Anterior cingulate cortex (tissue), 58 donors: ENCODE data around the gene TSPO.
"Not testable (repeated sequence)": the region's sequence is repeated elsewhere in the genome, so short reads cannot be mapped to it uniquely, and the experiment has no call there.

Experiments
- DNase-seq, 58 donors: peaks; one replicate each; lab custom pipeline; 2025; lab: John Stamatoyannopoulos, UW

TSPO gene

DNA sequence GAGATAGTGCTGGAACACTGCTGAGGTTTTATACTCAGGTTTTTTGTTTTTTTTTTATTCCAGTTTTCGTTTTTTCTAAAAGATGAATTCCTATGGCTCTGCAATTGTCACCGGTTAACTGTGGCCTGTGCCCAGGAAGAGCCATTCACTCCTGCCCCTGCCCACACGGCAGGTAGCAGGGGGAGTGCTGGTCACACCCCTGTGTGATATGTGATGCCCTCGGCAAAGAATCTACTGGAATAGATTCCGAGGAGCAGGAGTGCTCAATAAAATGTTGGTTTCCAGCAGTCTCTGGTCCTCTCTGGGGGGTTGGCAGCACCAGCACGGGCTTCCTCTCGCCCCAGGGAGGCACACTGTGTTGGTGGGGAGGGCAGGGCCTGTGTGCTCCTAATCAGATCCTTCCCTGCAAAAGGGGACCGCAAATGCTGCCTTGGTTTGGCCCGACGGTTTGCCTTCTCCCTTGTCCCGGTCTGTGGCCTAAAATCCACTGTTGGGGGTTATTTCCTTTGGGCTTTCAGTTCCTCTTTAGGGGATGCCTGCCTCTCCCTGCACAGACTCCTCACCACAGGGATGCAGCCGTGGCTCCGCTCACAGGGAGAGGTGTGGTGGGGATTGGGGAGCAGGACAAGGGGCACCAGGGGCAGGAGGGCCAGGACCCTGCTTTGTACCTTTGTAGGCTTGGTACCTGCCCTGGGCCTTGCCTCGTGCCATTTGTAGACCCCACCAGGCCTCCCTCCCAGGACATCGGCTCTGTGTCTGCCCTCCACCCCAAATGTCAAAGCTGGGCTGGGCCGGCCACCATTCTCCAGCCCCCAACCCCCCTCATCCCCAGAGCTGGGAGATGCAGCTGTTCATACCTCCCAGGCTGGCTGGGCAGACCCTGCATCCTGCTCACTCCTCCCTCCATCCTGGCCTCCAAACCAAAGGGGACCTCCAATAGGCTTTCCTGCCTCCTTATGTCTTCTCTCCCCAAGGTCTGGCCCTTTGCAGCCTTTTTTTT lies 21.6 kb upstream of the TSPO start:
- no peak for DNase-seq

DNA sequence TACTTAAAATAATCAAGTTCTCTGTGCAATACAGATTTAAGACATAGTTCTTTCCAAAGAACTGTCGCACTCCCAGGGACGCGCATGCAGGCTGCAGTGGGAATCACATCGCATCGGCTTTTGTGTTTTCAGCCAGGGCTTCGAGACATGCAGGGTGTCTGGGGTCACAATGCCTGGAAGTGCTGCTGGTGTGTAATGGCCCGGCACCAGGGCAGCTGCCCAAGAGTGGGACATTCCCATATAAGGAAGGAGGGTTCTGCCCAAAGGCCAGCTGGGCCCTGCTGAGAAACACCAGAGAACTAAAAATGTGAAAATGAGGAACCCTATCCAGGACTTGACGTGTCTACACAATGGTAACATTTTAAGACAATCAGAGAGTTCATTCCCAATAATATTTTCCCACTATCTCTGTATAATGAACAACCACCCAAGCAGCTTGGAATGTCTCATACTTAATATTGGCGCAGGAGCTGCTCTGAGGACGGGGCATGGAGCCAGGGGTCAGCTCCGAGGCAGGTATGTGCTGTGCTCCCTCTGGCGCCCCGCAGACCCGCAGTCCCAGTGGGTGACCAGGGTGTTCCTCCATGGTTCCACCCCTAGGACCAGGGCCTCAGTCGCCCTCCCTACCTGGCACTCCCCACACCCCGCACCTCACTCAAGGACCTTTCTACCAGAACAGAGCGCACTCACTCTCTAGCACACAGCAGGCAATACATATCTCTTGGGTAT lies 19.4 kb upstream of the TSPO start:
- no peak for DNase-seq

DNA sequence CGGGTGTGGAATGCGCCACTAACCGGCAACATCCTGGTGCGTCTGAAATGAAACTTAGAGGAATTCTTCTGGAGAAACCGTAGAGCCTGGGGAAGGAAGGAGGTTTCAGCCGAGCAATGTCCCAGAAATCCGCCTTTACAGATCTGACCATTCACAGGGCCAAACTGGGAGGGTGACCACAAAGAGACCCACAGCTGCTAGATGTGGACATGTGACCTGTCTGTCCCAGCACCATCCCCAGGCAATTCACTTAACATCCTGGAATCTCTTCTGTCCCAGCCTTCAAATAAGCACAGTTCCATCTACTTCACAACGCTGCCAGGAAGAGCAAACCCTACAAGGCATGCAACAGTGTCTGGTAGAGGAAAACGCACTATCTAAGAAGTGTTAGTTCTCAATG lies 18.0 kb upstream of the TSPO start:
- DNase-seq, result no peak

DNA sequence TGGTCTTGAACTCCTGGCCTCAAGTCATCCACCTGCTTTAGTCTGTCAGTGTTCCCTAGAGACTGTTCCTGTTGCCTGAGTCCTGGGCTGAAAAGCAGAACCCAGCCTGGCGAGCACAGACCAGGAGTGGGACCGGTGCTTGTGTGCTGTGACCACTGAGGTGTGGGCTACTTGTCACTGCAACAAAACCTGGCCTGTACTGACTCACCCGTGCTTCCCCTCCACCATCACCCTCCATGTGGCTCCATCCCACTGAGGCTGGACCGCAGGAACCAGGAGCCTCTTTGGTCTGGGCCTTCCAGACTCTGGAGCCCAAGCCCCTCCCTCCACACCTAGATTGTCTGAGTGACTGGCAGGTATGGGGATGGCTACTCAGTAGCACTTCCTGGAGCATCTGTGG lies 16.8 kb upstream of the TSPO start:
- DNase-seq, result no peak

DNA sequence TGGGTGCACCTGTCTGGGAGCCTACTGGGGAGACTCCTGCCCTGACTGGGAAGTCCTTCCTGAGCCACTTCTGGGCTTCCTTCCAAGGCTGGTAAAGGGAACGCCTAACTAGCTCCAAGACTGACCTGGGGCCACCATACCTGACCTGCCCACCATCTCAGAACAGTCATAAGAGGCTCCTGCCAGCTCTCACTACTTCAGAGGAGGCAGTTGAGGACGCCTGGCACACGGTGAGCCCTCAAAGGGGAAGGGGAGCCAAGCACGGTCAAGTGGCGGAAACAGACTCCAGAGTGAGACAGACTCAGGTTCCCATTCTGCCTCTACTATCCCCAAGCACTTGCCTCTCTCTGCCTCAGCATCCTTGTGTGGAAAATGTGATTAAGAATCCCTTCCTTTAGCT lies 15.8 kb upstream of the TSPO start:
- no peak for DNase-seq

DNA sequence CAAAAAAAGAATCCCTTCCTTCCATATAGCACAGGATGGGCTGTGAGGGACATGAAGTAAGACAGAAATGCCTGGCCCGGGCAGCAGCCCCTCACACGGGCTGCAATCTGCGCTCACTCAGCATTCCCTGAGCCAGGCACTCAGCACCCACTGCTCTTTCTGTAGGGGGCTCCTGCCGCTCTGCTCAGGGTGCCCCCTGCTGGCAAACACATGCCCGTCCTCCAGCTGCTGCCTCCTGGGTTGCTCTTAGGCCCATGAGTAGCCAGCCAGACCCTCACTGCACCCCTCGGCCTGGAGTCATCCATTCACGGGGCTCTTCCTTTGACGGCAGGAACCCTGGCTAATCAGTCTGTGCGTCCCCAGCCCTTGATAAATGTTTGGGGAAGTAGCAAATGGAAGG lies 15.1 kb upstream of the TSPO start:
- DNase-seq, result peak in 4 of 58 donors; percentile 6 to 29 (median 12)

DNA sequence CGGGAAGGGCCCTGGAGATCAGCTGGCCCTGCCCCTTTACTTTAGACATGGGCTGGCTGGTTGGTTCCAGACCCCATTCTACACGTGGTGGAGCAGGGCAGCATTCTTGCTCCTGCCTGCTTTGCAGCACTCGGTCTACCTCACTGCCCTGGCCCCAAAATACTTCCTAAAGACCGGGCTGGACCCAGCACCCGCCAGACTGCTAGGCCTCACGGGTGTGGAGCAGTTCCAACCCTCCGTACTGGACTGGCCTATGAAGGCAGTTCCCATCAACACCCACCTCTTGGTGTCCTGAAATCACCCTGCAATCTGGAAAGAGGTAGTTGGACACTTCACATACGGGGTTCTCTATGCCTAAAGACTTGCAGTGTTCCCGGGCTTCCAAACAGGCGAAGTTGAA lies 14.6 kb upstream of the TSPO start:
- no peak for DNase-seq

DNA sequence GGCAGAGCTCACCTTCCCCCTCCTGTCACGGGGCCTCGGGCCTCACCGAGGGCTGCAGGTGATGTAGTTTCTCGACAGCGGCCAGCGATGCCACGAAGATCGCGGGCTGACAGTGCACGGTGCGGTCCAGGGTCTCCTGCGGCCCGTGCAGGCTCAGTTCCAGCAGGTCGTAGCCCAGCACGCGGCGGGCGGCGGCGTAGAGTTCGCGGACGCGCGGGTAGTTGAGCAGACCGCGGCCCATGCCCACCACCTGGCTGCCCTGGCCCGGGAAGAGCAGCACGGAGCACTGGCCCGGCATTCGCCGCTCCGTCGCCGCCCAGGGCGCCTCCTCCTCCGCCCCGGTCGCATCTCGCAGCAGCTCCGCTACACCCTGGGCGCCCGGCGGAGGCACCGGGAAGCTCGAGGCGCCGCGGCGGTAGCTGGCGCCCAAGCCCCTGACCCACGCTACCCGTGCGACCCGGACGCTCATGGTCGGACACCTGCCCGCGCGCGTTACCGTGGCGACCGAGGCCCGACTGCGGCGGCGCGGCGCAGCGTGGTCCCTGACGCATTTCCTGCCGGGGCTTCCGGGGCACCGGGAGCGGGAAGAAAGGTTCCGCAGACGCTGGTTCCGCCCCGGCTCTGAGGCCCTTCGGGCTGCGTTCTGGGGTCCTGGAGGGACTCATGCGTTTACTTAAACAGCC lies 8.3 kb upstream of the TSPO start, which contains the start of gene MCAT:
MCAT (minus strand) TSS at position 519 of the 683 bp plus-strand sequence; CDS start at position 469, 50 bp downstream.
- DNase-seq, result peak in 57 of 58 donors; percentile 27 to 94 (median 77)

DNA sequence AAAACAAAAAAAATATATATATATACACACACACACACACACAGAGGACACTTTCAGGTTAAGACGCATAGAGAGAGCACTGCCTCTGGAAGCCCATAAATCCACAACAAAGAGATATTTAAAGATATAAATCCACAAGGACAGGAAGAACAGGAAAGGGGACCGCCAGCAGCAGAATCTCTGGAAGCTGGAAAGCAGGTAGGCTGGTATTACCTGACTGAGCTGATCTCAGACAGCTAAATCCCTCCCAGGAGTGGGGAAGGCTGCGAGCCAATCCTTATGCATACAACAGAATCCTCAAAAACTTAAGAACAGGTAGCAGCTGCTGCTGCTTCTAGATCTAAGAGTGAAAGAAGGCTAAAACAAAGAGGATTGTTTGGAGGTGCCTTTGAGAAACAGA lies 6.4 kb upstream of the TSPO start:
- DNase-seq, result no peak

DNA sequence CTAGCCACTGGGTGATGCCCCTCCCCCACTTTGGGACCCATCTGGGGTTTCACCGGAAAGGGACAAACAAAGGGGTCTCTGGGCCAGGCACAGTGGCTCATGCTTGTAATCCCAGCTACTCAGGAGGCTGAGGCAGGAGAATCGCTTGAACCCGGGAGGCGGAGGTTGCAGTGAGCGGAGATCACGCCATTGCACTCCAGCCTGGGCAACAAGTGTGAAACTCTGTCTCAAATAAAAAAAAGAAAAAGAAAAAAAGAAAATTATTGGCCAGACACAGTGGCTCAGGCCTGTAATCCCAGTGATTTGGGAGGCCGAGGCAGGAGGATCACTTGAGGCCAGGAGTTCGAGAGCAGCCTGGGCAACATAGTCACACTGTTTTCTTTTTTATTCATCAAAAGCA lies 6.0 kb upstream of the TSPO start:
- not testable (repeated sequence) for DNase-seq

DNA sequence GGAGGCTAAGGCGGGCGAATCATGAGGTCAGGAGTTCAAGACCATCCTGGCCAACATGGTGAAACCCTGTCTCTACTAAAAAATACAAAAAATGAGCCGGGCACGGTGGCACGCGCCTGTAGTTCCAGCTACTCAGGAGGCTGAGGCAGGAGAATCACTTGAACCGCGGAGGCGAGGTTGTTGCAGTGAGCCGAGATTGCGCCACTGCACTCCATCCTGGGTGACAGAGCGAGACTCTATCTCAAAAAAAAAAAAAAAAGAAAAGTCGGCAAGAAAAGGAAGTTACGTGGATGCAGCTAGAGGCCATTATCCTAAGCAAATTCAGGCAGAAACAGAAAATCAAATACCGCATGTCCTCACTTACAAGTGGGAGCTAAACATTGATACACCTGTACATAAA lies 5.0 kb upstream of the TSPO start:
- not testable (repeated sequence) for DNase-seq

DNA sequence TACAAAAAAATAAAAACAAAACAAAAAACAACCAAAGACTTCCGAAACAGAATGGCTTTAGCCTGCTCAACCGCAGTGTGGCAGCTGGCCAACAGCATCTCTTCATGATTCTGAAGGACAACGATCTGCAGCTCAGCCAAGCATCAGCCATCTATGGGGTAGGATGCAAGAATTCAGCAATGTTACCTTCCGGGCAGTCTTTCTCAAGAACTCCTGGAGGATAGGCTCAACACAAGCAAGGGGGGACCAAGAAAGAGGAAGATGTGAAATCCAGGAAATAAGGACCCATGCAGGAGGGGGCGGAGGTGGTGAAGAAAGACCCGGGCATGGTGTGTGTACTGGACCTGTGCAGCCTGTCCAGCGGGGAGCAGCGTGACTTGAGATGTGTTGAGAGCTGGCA lies 3.5 kb upstream of the TSPO start:
- DNase-seq, result peak in 4 of 58 donors; percentile 6 to 52 (median 8)

DNA sequence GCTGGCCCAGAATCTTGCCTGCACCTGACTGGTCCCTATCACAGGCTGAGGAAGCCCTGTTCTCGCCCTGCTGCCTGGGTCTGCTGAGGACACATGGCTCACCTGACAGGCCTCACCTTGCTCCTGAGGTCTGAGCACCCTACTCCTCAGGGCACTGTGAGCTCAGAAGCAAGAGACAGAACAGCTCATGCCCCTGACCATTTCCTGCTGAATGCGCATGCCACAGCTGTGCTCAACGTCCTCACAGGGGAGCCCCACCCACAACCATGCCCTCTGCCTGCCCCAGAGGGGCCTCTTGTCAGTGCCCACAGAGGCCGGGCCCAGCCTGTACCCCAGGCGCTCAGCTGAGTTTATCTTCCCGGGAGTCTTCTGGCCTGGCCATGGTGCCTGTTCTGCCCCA lies 2.8 kb upstream of the TSPO start:
- peak in 1 of 58 donors; percentile 6 for DNase-seq

DNA sequence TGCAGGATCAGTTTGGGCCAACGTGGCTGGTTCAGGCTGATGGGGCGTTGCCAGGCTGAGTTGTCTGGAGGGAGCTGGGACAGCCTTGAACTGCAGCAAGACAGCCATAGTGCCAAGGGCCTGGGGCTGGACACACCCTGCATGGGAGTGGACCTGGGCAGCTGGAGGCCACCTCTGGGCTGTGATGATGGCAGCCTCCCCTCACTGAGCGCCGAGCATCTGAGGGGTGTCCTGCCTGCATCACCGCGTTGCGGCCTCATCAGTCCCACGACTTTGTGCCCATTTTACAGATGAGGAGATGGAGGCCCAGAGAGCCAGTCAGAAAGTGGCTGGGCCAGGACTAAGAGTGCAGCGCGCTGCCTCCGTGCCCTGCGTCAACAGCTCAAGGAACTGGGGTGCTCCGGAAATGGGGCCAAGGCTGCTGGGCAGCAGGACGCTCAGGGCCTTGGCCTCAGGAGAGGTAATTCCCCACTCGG lies 590 bp upstream of the TSPO start:
- DNase-seq, result no peak

DNA sequence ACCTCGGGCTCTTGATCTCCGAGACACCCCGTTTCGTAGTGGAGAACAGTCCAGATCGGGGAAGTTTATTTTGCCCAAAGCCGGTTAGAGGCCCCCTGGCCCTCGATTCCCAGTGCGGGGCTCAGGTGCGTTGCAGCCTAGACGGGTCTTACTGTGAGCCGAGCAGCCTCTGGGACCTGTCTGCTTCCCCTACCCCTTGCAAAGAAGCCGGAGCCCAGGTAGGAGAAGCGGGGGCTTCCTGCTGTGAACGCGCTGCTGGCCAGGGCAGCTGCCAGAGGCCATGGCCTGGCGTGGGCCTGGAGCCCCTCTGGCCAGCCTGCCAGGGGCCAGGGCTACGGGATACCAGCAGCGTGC lies 621 bp downstream of the TSPO start:
- DNase-seq, result peak in 2 of 58 donors; percentile 35 to 53

DNA sequence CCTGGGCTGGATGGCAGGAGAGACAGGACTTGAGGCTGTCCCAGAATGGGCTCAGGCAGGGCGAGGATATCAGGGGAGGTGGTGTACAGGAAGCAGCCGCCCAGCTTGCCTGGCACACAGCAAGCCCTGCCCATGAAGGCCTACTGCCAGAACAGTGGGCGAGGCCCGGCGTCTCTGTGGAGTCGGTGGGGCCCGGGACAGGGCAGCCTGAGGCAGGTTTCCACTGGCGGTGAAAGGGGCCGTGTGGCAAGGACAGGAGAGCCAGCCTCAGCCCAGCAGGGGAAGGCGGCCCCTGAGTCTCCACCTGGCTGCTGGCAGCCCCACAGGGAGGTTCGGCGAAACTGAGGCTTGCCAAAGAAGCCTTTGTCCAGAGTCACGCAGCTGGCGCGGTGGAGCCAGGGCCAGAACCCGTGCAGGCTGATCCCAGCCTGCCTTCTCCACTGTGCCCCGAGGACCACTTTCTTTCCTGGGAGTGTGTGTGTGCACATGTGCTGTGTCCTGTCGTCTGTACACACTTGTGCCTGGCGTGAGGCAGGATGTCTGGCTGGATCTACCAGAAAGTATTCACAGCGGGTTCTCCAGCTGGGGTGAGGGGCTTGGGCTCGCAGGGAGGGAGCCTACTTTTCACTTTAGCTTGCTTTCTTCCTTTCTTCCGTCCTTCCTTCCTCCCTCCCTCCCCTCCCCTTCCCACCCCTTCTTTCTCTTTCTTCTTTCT lies 1.2 kb downstream of the TSPO start:
- peak in 37 of 58 donors; percentile 9 to 82 (median 41) for DNase-seq

DNA sequence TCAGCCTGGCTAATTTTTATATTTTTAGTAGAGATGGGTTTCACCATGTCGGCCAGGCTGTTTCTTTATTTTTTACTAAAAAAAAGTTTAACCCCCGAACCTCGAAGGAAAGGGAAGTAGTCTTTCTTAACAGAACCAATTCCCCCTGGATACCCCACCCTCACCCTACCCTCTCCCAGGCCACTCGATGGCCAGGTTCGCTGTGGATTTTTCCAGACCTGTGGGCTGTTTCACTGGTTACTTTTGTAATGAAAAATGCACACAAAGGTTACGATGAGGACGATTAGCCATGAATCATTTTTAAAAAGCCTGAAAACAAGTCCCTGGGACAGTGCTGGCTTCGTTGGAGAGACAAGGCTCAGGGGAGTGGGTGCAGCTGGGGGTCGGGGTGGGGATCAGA lies 2.5 kb downstream of the TSPO start:
- no peak for DNase-seq

DNA sequence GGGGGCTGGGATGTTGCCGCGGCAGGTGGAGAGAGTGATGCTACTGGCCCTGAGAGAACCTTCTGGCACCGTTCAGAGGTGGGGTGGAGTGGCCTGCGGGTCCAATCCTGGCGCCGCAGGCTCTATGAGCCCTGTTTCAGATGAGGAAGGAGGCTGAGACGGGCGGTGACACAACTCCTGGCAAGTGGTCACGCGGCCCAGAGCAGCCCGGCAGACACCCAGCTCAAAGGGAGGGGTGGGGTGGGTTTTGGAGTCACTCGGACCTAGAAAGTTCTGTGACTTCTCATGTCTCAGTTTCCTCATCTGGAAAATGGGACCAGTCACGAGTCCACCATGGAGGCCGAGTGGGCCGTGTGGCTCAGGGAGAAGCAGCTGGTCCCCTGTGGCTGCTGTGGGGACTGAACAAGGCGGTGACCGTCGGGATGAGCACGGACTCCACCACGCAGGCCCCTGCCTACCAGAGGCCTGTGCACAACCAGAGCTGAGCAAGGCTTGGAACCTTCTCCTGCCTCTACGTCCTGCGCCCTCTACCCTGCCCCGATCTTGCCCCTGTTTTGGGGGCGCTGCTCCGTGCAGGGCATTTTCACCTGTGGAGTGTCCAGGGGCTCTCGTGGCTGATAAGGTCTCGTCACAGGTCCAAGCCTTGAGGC lies 3.7 kb downstream of the TSPO start:
- peak in 3 of 58 donors; percentile 14 to 19 (median 18) for DNase-seq

DNA sequence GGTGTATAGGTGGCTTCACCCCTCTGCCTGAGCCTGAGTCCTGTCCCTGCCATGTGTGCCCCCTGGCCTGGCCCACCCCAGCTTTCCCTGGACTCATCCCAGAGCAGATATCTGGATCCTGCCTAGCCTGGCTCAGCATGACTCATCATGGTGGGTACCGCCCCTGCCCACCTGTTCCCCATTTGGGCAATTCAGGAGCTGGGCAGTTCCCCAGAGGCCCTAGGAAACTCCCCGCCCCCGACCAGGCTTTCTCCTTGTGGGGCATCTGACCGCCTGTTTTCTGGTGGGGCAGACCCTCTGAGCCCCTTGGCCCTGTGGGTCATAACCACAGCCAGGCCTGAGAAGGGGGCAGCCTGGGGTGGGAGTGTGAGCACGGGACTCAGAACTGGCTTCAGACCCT lies 4.4 kb downstream of the TSPO start:
- DNase-seq, result no peak

DNA sequence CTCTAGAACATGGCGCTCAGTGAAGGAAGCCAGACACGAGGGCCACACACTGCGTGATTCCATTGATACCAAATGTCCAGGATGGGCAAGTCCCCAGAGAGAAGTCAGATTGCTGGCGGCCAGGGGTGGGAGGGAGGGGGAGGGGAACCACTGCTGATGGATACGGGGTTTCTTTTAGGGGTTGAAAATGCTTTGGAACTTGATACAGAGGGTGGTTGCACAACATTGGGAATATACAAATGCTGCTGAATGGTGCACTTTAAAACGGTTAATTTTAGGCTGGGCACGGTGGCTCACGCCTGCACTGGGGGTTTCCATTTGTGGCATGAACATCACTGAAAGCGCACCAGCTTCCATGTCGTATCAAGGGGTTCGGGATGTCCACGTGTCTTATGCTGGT lies 5.1 kb downstream of the TSPO start:
- DNase-seq, result no peak
